Measurements from ENCODE around the gene KNSTRN. TPM values are rescaled to one million over a fixed set of nuclear protein-coding genes. Genes with fewer than 3 reads are reported as not detected.

Gene KNSTRN
- total and polyA plus RNA-seq, 2 of the 13 experiments (the other 11 are each of a cell fraction or from before 2014, with no cell fraction given): 20.3 to 62.3 TPM

- DNase-seq (ENCODE audit: low spot score): peak; percentile 87
- H3K4me1 ChIP-seq (ENCODE audit: insufficient read depth, low read length): peaks cover 25% of the 10 kb centered on the region
- H3K36me3 ChIP-seq (replicated peaks in 1 of 2; ENCODE audit: control insufficient read depth in 1 of 2, insufficient read depth in 2 of 2, low read length in 2 of 2): peaks cover 4 to 19% of the 10 kb centered on the region in 2 experiments; a peak in 4 of 5 replicates
- H2AFZ ChIP-seq (ENCODE audit: low read length): peak within 1 kb of the TSS; percentile 98
- H3K9me3 ChIP-seq (ENCODE audit: low read length): no peaks in the 10 kb centered on the region
- peak; percentile 99 for ATAC-seq
- ChIA-PET CTCF (ENCODE audit: low intra/inter-chr PET ratio, low total read pairs) (no interaction called here), POLR2A (interaction anchor here (0.9 to 3.0 kb wide), 15 partner anchors 8 to 83 kb away, joined by 3 to 19 read pairs (median 9); partner anchors contain the start of genes BAHD1, CCDC9B, INAFM2 and KNSTRN)
- H3K79me2 ChIP-seq (ENCODE audit: insufficient read depth, low read length): peaks cover 14% of the 10 kb centered on the region
- in situ Hi-C loops (cut with HindIII; ENCODE audit: extremely low pct_ligation_motif_present, low pct_unique_long_range_greater_than_20kb) (no loop called here), intact Hi-C loops (cut with micrococcal nuclease; ENCODE audit: unreplicated experiment) (loop anchor here (2.0 kb wide), 1 partner anchor 23 kb away; the partner anchor contains the start of gene KNSTRN)
- no TSS peak for BruUV-seq (replicated peaks)
- H4K20me1 ChIP-seq (ENCODE audit: insufficient read depth, low read length): no peaks in the 10 kb centered on the region
- peak; percentile 97 for FAIRE-seq
- no peaks in the 10 kb centered on the region for H3K27me3 ChIP-seq (ENCODE audit: control insufficient read depth in 1 of 2, insufficient read depth in 2 of 2, low read length in 2 of 2)
- peak within 1 kb of the TSS; percentile 61 for H3K27ac ChIP-seq (ENCODE audit: extremely low read length, insufficient read depth, low read length)
- peak within 1 kb of the TSS; percentile 75 to 92 (median 89) for H3K4me3 ChIP-seq (replicated peaks in 1 of 3; ENCODE audit: insufficient read depth in 1 of 3, low read depth in 2 of 3, low read length in 3 of 3)
- under 1% methylated on average over 21 of the region's 54 CpGs for WGBS (ENCODE audit: low lambda C conversion rate)
- peak within 1 kb of the TSS; percentile 81 for H3K9ac ChIP-seq (ENCODE audit: insufficient read depth, low read depth, low read length)
- H3K4me2 ChIP-seq (ENCODE audit: low read depth, low read length): peak within 1 kb of the TSS; percentile 85
- TF ChIP-seq ZBTB3 (CRISPR knock-in tag; IDR thresholded peaks at IDR 0.05; ENCODE audit: borderline replicate concordance, low read depth) (peak; percentile 52; the same call in 1 of the 2 replicates), IRF9 (CRISPR knock-in tag; IDR thresholded peaks at IDR 0.05; ENCODE audit: borderline replicate concordance) (0 out of 2 replicates have a peak, but pooled peaks have one; percentile 95), ZMAT3 (CRISPR knock-in tag; conservative IDR thresholded peaks at IDR 0.05) (peak; percentile 91), PHF8 (CRISPR knock-in tag; IDR thresholded peaks at IDR 0.05) (peak; percentile 99), HNRNPLL (IDR thresholded peaks at IDR 0.05; ENCODE audit: low read depth, low read length, poor library complexity, severe bottlenecking) (peak; percentile 81), MEF2D (CRISPR knock-in tag; IDR thresholded peaks at IDR 0.05) (no peak; the same call in 1 of the 2 replicates), NRL (CRISPR knock-in tag; IDR thresholded peaks at IDR 0.05; ENCODE audit: borderline replicate concordance) (peak; percentile 78; the same call in 1 of the 2 replicates), STAG1 (CRISPR knock-in tag; IDR thresholded peaks at IDR 0.05) (0 out of 2 replicates have a peak, but pooled peaks have one; percentile 0), ZNF564 (CRISPR knock-in tag; IDR thresholded peaks at IDR 0.05) (no peak), BRF2 (CRISPR knock-in tag; IDR thresholded peaks at IDR 0.05) (peak; percentile 62; the same call in 1 of the 2 replicates), MTERF4 (CRISPR knock-in tag; IDR thresholded peaks at IDR 0.05) (peak; percentile 81), CHCHD3 (CRISPR knock-in tag; IDR thresholded peaks at IDR 0.05) (peak; percentile 68; the same call in 1 of the 2 replicates), CAMTA2 (CRISPR knock-in tag; IDR thresholded peaks at IDR 0.05; ENCODE audit: borderline replicate concordance) (peak; percentile 63; the same call in 1 of the 2 replicates), THAP9 (CRISPR knock-in tag; IDR thresholded peaks at IDR 0.05; ENCODE audit: borderline replicate concordance) (peak; percentile 83), SIN3A (IDR thresholded peaks at IDR 0.05; ENCODE audit: borderline replicate concordance, low read depth, low read length) (0 out of 2 replicates have a peak, but pooled peaks have one; percentile 26), RFXAP (CRISPR knock-in tag; IDR thresholded peaks at IDR 0.05; ENCODE audit: borderline replicate concordance) (peak; percentile 92)
These were observed 23.2 kb downstream of the KNSTRN start, which contains the start of gene IVD for GRCh38 chr15:40405501-40406381. TSS of gene IVD (plus strand) at chr15:40405795. CDS start at chr15:40405828, 33 bp downstream.
